K562 (cell line): ENCODE data around the gene USP16. TPM values are rescaled to one million over a fixed set of nuclear protein-coding genes. Genes with fewer than 3 reads are reported as not detected.

Experiments used
- ATF6 ChIP-seq: sonication (generic); formaldehyde crosslinking; IDR thresholded peaks from 2 replicates; pipeline ENCODE4 v1.4.0; 2020; ENCODE audit warnings: mild to moderate bottlenecking, missing genetic modification reagents
- CBX5 ChIP-seq: IDR thresholded peaks from 2 replicates; pipeline ENCODE4 v1.6.1; 2014; ENCODE audit warnings: low read depth, borderline replicate concordance
- DLX4 ChIP-seq: fragments of 250-450 bp; sonication (Bioruptor Pico); IDR thresholded peaks from 2 replicates; pipeline ENCODE4 v1.6.1; 2021; ENCODE audit warnings: mild to moderate bottlenecking
- FOXA3 ChIP-seq, 2 experiments: fragments of 450-650 bp in 1 of 2; sonication (generic) in 1 of 2; formaldehyde crosslinking; IDR thresholded peaks in 1 of 2; conservative IDR thresholded peaks in 1 of 2; 2 replicates each; pipeline versions ENCODE4 v1.4.0 to v1.8.0; 2020 to 2022; ENCODE audit warnings: mild to moderate bottlenecking in 2 of 2, missing genetic modification reagents in 1 of 2
- FOXP1 ChIP-seq: sonication (generic); formaldehyde crosslinking; IDR thresholded peaks from 2 replicates; pipeline ENCODE4 v1.8.0; 2022; ENCODE audit warnings: mild to moderate bottlenecking, missing genetic modification reagents
- GABPB2 ChIP-seq: fragments of 250-450 bp; sonication (Bioruptor Pico); conservative IDR thresholded peaks from 2 replicates; pipeline ENCODE4 v1.5.1; 2021; ENCODE audit warnings: mild to moderate bottlenecking
- GTF2F1 ChIP-seq: IDR thresholded peaks from 2 replicates; pipeline ENCODE4 v1.6.1; 2011; ENCODE audit warnings: low read depth, low read length, improper control_type of control experiment
- HEY1 ChIP-seq: fragments of 250-450 bp; sonication (Bioruptor Pico); IDR thresholded peaks from 2 replicates; pipeline ENCODE4 v1.5.0; 2020; ENCODE audit warnings: mild to moderate bottlenecking, moderate library complexity, borderline replicate concordance
- KLF16 ChIP-seq: IDR thresholded peaks from 2 replicates; pipeline ENCODE4 v1.6.1; 2016; ENCODE audit warnings: antibody characterized with exemption
- MCM5 ChIP-seq: fragments of 450-650 bp; IDR thresholded peaks from 2 replicates; pipeline ENCODE4 v1.6.1; 2016; ENCODE audit warnings: low read depth
- MTA1 ChIP-seq: fragments of 450-650 bp; IDR thresholded peaks from 2 replicates; pipeline ENCODE4 v1.6.1; 2017; ENCODE audit warnings: borderline replicate concordance
- NFE2 ChIP-seq: IDR thresholded peaks from 2 replicates; pipeline ENCODE4 v1.6.1; 2014; ENCODE audit warnings: antibody characterized with exemption, low read depth
- PCBP1 ChIP-seq: fragments of 200-400 bp; formaldehyde crosslinking; IDR thresholded peaks from 2 replicates; pipeline ENCODE4 v1.6.1; 2018; ENCODE audit warnings: mild to moderate bottlenecking, low read depth, low read length; ENCODE audit not compliant: poor library complexity, severe bottlenecking
- PML ChIP-seq: IDR thresholded peaks from 2 replicates; pipeline ENCODE4 v1.6.1; 2012; ENCODE audit warnings: low read length, inconsistent platforms
- POLR2B ChIP-seq: fragments of 450-650 bp; IDR thresholded peaks from 2 replicates; pipeline ENCODE4 v1.6.1; 2018; ENCODE audit warnings: low read depth; ENCODE audit not compliant: partially characterized antibody
- RBM14 ChIP-seq: fragments of 200-400 bp; formaldehyde crosslinking; IDR thresholded peaks from 2 replicates; pipeline ENCODE4 v1.6.1; 2018; ENCODE audit warnings: low read depth, mild to moderate bottlenecking, low read length, moderate library complexity, borderline replicate concordance; ENCODE audit not compliant: insufficient read depth
- TEAD1 ChIP-seq, 2 experiments: fragments of 450-650 bp in 1 of 2; sonication (generic) in 1 of 2; formaldehyde crosslinking; IDR thresholded peaks; 2 replicates each; pipeline versions ENCODE4 v1.4.0 to v1.8.0; 2020 to 2022; ENCODE audit warnings: mild to moderate bottlenecking in 2 of 2, missing genetic modification reagents in 1 of 2
- ZNF324 ChIP-seq: fragments of 250-450 bp; sonication (Bioruptor Pico); IDR thresholded peaks from 2 replicates; pipeline ENCODE4 v1.4.0; 2020; ENCODE audit warnings: mild to moderate bottlenecking
- ZNF77 ChIP-seq: fragments of 250-450 bp; sonication (Bioruptor Pico); IDR thresholded peaks from 2 replicates; pipeline ENCODE4 v1.5.0; 2020
- polyA plus RNA-seq, 8 experiments: library from polyadenylated mRNA; depleted of rRNA in 4 of 8; stranded (reverse) in 5 of 8; unstranded in 3 of 8; fragments of >200 nt; fragmentation: Nextera tagmentation in 2 of 8; fragmentation: Illumina TruSeq in 1 of 8; extraction: Ambion mirVana in 2 of 8; extraction: Trizol in 1 of 8; gene quantifications; 2 replicates each; pipeline versions ENCODE4 v1.2.1 to v1.2.3, GENCODE V29; 2011 to 2014; ENCODE audit warnings: inconsistent platforms in 1 of 8, missing spikeins in 1 of 8
- total RNA-seq, 7 experiments: library from RNA; depleted of rRNA in 6 of 7; stranded (reverse); fragments of >200 nt in 6 of 7; fragmentation: Illumina TruSeq in 2 of 7; extraction: Trizol in 2 of 7; gene quantifications; 2 replicates each; pipeline versions ENCODE4 v1.2.1 to v1.2.3, GENCODE V29; 2011 to 2021; ENCODE audit warnings: low replicate concordance in 1 of 7
- TF ChIP-seq, protein P1 (sequence below), 2 experiments: fragments of 450-650 bp in 1 of 2; sonication (generic) in 1 of 2; formaldehyde crosslinking in 1 of 2; IDR thresholded peaks in 1 of 2; conservative IDR thresholded peaks in 1 of 2; 2 replicates each; pipeline versions ENCODE4 v1.6.1 to v1.8.1; 2016 to 2023; ENCODE audit warnings: mild to moderate bottlenecking in 2 of 2, moderate library complexity in 2 of 2, inconsistent platforms in 1 of 2, missing genetic modification reagents in 1 of 2
- TF ChIP-seq, protein P2 (sequence below), 2 experiments: fragments of 250-450 bp in 1 of 2; fragments of 450-650 bp in 1 of 2; sonication (Bioruptor Pico) in 1 of 2; IDR thresholded peaks; 2 replicates each; pipeline versions ENCODE4 v1.6.1 to v1.8.0; 2016 to 2021; ENCODE audit warnings: mild to moderate bottlenecking in 2 of 2, moderate library complexity in 2 of 2, missing compliant biosample characterization in 1 of 2, missing genetic modification characterization in 1 of 2
- TF ChIP-seq, protein P3 (sequence below): fragments of 250-450 bp; sonication (Bioruptor Pico); IDR thresholded peaks from 2 replicates; pipeline ENCODE4 v1.8.0; 2022; ENCODE audit warnings: inconsistent platforms, mild to moderate bottlenecking, moderate library complexity, borderline replicate concordance

USP16 gene
- total and polyA plus RNA-seq, 9 of the 15 experiments (the other 6 are each of a cell fraction or from before 2014, with no cell fraction given), result 38.4 to 90.9 (median 62.8) TPM

GRCh38 chr21:29073222-29074006, 48.9 kb downstream of the USP16 start, which contains the start of gene CCT8 (continued):
- 0 out of 2 replicates have a peak, but pooled peaks have one; percentile 74 for TF ChIP-seq RBM14
- TF ChIP-seq CBX5, result no peak
- no peak for TF ChIP-seq FOXP1 (CRISPR knock-in tag)
- no peak for TF ChIP-seq ZNF324 (CRISPR knock-in tag)
- TF ChIP-seq PCBP1, result peak; percentile 56
- peak; percentile 95 for TF ChIP-seq POLR2B
- peak; percentile 85; the same call in 1 of the 2 replicates for TF ChIP-seq PML
- TF ChIP-seq, protein P1, sequence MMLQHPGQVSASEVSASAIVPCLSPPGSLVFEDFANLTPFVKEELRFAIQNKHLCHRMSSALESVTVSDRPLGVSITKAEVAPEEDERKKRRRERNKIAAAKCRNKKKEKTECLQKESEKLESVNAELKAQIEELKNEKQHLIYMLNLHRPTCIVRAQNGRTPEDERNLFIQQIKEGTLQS (IDR thresholded peaks at IDR 0.05), result no peak
- TF ChIP-seq, protein P1 (CRISPR knock-in tag; conservative IDR thresholded peaks at IDR 0.05), result no peak; the same call in none of the 2 replicates
- TF ChIP-seq TEAD1 (CRISPR knock-in tag; IDR thresholded peaks at IDR 0.05), result 0 out of 4 replicates have a peak, but pooled peaks of 1 of the 2 experiments have one; percentile 48
- no peak for TF ChIP-seq KLF16
- no peak for TF ChIP-seq MCM5
- TF ChIP-seq GABPB2 (CRISPR knock-in tag), result no peak
- TF ChIP-seq FOXA3 (CRISPR knock-in tag; conservative IDR thresholded peaks at IDR 0.05 in 1 of 2, IDR thresholded peaks at IDR 0.05 in 1 of 2), result no peak
- TF ChIP-seq ZNF77 (CRISPR knock-in tag), result no peak
- peak; percentile 23; the same call in 1 of the 2 replicates for TF ChIP-seq NFE2
- TF ChIP-seq, protein P2, sequence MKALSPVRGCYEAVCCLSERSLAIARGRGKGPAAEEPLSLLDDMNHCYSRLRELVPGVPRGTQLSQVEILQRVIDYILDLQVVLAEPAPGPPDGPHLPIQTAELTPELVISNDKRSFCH (CRISPR knock-in tag; IDR thresholded peaks at IDR 0.05), result no peak
- TF ChIP-seq, protein P2 (tag; IDR thresholded peaks at IDR 0.05), result peak; percentile 61; the same call in 1 of the 2 replicates
- TF ChIP-seq MTA1, result no peak
- no peak for TF ChIP-seq ATF6 (CRISPR knock-in tag)
- TF ChIP-seq, protein P3, sequence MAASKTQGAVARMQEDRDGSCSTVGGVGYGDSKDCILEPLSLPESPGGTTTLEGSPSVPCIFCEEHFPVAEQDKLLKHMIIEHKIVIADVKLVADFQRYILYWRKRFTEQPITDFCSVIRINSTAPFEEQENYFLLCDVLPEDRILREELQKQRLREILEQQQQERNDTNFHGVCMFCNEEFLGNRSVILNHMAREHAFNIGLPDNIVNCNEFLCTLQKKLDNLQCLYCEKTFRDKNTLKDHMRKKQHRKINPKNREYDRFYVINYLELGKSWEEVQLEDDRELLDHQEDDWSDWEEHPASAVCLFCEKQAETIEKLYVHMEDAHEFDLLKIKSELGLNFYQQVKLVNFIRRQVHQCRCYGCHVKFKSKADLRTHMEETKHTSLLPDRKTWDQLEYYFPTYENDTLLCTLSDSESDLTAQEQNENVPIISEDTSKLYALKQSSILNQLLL (CRISPR knock-in tag), result no peak
- no peak for TF ChIP-seq DLX4 (CRISPR knock-in tag)
- TF ChIP-seq HEY1, result no peak
- TF ChIP-seq GTF2F1, result peak; percentile 90
